GM18873 (cell line): Measurements from ENCODE around the gene EQTN.
"Not testable (repeated sequence)": the region's sequence is repeated elsewhere in the genome, so short reads cannot be mapped to it uniquely, and the experiment has no call there.

Experiments used
- ATAC-seq: cut with Tn5 transposase; IDR thresholded peaks from one replicate; pipeline ENCODE4 v1.9.1; 2021; ENCODE audit warnings: mild to moderate bottlenecking, moderate library complexity, moderate number of reproducible peaks; ENCODE audit not compliant: unreplicated experiment, low FRiP score

EQTN gene

GRCh38 chr9:27303219-27303618 lies 6.3 kb upstream of the EQTN start:
- no peak for ATAC-seq

GRCh38 chr9:27293996-27294395 lies 3.0 kb downstream of the EQTN start:
- no peak for ATAC-seq

- ATAC-seq = no peak
Observed at GRCh38 chr9:27292659-27293405, 4.1 kb downstream of the EQTN start.

- no peak for ATAC-seq
Observed at GRCh38 chr9:27291292-27291691, 5.7 kb downstream of the EQTN start.

- no peak for ATAC-seq
Observed at GRCh38 chr9:27282269-27282668, 14.7 kb downstream of the EQTN start.

- no peak for ATAC-seq
Observed at GRCh38 chr9:27280860-27281259, 16.1 kb downstream of the EQTN start.

GRCh38 chr9:27280249-27280648 lies 16.7 kb downstream of the EQTN start:
- no peak for ATAC-seq

GRCh38 chr9:27279611-27280010 lies 17.3 kb downstream of the EQTN start:
- ATAC-seq = no peak

GRCh38 chr9:27278374-27278773 lies 18.6 kb downstream of the EQTN start:
- no peak for ATAC-seq

- no peak for ATAC-seq
Observed at GRCh38 chr9:27276193-27277030, 20.5 kb downstream of the EQTN start.

- no peak for ATAC-seq
Observed at GRCh38 chr9:27273186-27273585, 23.8 kb downstream of the EQTN start.

- ATAC-seq = no peak
Observed at GRCh38 chr9:27272103-27272502, 24.8 kb downstream of the EQTN start.

- no peak for ATAC-seq
Observed at GRCh38 chr9:27261517-27262211, 35.3 kb downstream of the EQTN start.

- no peak for ATAC-seq
Observed at GRCh38 chr9:27260789-27261516, 36.0 kb downstream of the EQTN start.

GRCh38 chr9:27258662-27259061 lies 38.3 kb downstream of the EQTN start:
- ATAC-seq = no peak

- ATAC-seq = no peak
Observed at GRCh38 chr9:27248702-27249101, 48.2 kb downstream of the EQTN start.

GRCh38 chr9:27247756-27248155 lies 49.2 kb downstream of the EQTN start:
- no peak for ATAC-seq

GRCh38 chr9:27239648-27240047 lies 57.3 kb downstream of the EQTN start:
- ATAC-seq = not testable (repeated sequence)
